WI38 (cell line): ENCODE data around the gene FAM234A.

Source experiments
- H3K4me3 ChIP-seq: 2 replicates; pipeline ENCODE4 v1.5.1; 2011; ENCODE audit warnings: low read depth, mild to moderate bottlenecking, control low read depth, low read length
- TF ChIP-seq, protein P1 (sequence below): IDR thresholded peaks from 2 replicates; pipeline ENCODE4 v1.5.1; 2012; ENCODE audit warnings: low read depth, mild to moderate bottlenecking, control low read depth, low read length

Gene FAM234A

DNA sequence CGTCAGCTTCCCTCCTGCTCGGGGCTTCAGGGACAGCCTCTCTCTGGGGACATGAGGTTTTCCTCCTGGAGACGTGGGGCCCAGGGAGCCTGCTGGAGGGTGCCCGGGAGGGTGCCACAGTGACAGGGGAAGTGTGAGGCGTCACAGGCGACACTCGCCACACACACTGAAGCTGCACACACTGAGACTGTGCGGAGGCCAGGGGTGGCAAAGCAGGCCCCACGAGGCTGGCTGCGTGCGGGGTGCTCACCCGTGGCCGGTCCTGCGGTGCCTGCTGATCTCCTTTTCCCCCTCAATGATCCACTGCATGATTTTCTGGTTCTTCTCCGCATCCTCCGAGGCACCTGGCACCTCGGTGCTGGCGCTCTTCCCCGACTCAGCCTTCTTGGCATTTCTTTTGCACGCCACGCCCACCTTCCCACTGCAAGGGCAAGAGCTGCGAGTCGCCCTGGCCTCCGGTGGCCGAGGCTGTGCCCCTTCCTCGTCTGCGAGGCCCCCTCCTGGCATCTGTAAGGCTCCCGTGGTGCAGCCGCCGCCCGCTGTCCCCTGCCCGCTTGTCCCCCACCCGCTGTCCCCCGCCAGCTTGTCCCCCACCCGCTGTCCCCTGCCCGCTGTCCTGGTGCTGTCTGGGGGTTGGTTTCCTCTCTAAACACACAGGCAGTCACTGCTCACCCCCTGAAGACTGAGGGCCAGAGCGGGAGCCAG, 62.3 kb downstream of the FAM234A start:
- H3K4me3 ChIP-seq: no peak overlapping the region
- TF ChIP-seq, protein P1, sequence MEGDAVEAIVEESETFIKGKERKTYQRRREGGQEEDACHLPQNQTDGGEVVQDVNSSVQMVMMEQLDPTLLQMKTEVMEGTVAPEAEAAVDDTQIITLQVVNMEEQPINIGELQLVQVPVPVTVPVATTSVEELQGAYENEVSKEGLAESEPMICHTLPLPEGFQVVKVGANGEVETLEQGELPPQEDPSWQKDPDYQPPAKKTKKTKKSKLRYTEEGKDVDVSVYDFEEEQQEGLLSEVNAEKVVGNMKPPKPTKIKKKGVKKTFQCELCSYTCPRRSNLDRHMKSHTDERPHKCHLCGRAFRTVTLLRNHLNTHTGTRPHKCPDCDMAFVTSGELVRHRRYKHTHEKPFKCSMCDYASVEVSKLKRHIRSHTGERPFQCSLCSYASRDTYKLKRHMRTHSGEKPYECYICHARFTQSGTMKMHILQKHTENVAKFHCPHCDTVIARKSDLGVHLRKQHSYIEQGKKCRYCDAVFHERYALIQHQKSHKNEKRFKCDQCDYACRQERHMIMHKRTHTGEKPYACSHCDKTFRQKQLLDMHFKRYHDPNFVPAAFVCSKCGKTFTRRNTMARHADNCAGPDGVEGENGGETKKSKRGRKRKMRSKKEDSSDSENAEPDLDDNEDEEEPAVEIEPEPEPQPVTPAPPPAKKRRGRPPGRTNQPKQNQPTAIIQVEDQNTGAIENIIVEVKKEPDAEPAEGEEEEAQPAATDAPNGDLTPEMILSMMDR: no peak

DNA sequence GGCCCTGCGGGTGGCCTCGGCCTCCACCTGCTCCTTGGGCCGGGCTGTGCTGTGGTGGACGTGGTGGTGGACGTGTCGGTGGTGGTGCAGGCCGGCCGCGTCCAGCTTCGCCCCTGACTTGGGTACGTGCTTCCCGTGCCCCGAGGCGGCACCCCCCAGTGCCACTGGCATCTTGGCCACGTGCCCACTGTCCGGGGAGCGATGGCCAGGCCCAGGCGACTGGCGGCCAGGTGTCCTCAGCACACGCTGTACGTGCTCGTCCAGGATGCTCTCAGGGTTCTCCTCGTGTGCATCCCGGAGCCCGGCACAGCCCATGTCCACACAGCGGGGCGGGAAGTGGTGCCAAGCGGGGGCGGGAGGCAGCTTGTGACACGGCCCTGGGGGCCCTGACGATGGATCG, 63.2 kb downstream of the FAM234A start:
- no peak overlapping the region for H3K4me3 ChIP-seq
- TF ChIP-seq, protein P1: no peak

DNA sequence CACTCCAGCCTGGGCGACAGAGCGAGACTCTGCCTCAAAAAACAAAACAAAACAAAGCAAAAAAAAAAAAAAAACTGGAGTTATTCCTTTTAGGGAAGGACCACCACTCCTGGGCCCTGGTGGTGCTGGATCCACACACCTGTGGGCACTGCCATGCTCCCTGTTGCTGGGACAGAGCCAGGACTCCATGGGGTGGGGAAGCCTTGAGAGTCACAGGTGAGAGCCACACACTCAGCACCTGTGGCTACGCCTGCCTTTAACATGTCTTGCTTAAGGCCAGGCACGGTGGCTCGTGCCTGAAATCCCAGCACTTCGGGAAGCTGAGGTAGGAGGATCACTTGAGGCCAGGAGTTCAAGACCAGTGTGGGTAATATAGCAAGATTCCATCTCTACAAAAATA, 66.6 kb downstream of the FAM234A start:
- TF ChIP-seq, protein P1: no peak
- no peak overlapping the region for H3K4me3 ChIP-seq

DNA sequence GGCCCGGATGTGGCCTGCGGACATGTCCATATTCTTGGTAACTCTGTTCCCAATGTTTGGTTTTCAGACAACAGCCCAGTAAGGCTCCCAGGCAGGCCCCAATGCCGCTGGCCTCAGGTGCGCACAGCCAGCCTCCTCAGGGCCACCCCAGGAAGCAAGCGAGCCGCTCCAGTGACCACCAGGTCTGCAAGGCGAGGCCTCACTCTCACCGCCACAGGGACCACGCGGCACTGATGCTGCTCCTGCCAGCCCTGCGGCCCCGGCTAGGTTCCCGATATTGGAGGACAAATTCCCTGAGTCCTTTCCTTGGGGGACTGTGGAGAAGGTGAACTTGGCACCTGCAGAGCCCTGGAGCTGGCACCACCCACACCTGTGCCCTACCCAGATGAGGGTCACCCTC, 67.3 kb downstream of the FAM234A start:
- no peak overlapping the region for H3K4me3 ChIP-seq
- TF ChIP-seq, protein P1: no peak

DNA sequence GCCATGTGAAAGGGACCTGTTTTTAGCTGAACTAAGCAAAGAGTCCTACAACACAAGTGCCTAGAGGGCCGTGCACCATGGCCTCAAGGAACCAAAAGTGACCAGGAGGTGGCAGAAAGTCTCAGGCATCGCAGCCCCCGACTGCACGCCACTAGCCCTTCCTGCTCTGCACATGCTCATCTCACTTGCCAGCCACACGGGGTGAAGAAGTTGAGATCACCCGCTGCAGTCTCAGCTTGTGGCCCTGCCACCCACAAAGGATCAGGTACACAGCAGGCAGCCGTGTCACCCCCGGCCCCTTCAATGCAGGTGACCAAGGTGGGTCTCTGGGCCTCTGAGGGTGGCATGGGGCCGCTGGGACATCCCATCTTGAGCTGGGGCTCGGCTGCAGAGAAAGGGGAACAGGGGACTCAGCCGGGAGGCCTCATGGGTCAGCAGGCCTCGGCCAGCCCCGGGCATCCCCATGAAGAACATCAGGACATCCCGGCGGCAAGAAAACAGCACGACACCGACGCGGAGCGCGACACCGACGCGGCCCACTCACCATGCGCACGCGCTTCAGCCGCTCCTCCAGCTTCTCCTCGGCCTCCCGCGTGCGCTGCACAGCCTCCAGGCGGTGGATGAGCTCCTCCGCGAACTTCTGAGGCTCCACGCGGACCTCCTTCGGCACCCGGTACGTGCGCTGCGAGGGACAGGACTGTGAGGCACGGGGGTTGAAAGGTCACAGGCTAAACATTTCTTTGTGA, 69.3 kb downstream of the FAM234A start:
- no peak overlapping the region for H3K4me3 ChIP-seq
- TF ChIP-seq, protein P1: no peak

DNA sequence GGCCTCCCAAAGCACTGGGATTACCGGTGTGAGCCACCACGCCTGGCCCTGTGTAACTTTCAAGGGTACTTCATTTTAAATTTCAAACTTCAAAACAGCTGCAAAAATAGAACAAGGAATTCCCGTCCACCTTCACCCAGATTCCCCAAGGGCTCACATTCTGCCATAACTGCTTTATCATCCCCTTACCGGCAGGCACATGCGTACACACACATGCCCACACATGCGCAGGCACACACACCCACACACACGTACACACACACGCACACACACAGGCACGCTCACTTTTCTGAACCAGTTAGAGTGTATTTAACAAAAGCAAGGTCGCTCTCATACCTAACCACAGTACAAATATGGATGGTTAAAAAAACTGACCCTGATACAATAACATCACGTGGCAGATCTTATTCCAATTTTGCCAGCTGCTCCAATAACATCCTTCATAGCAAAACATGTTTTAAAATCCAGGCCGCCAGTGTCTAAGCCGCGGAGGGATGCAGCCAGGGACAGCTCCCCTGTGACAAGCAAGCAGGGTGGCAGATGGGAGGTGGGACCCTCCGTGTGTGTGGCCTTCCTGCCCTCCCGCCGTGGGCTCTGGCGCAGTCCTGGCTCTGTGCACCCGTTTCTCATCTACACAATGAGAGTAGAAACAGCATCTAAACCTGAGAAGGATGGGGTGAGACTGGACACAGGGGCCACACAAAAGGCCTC, 71.5 kb downstream of the FAM234A start:
- TF ChIP-seq, protein P1: no peak
- no peak overlapping the region for H3K4me3 ChIP-seq

DNA sequence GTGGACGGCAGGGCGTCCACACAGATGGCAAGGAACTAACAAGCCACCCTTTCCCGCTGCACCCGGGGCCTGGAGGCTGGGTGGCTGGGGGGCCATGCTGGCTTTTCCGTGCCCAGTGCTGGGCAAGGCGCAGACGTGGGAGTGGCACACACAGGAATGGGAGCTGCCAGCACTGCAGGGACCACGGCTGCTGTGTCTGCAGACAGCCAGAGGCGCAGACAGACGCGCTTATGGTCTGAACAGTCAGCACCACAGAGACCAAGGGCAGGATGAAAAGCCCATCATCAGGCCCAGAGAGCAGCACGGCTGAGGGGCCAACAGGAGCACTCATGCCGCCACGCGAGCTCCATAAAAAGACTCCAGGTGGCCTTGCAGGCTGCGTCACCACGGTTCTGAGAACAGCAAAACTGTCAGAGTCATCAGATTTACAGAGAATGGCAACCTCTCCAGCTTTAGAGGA, 72.3 kb downstream of the FAM234A start:
- no peak overlapping the region for H3K4me3 ChIP-seq
- TF ChIP-seq, protein P1: no peak
